ENCODE results near the gene INIP. TPM values are rescaled to one million over a fixed set of nuclear protein-coding genes. Genes with fewer than 3 reads are reported as not detected.

INIP gene
- total and polyA plus RNA-seq, 7 experiments from 2014 or later: 13.8 to 63.1 (median 32.2) TPM

GRCh38 chr9:112719241-112719691 lies 1.3 kb upstream of the INIP start:
- CTCF ChIA-PET: interaction anchor here (0.5 to 1.6 kb wide), 3 partner anchors 11 to 279 kb away, joined by 3 to 6 read pairs (median 4); partner anchors contain the start of gene SNX30
- H3K27me3 Mint-ChIP-seq: no peaks in the 10 kb centered on the region
- H3K9me3 Mint-ChIP-seq: no peaks in the 10 kb centered on the region
- no peak overlapping the region for H3K4me3 ChIP-seq (ENCODE audit: low read length)
- peak overlapping the region; percentile 56 for H3K27ac ChIP-seq (ENCODE audit: low read depth, low read length)
- ATAC-seq: no peak
- intact Hi-C loops (cut with micrococcal nuclease): loop anchor here (2.0 to 10.0 kb wide), 9 partner anchors 433 to 1237 kb away; partner anchors contain the start of genes C9orf43 (in 1 of the 2), DNAJC25 (in 1 of the 2), ECPAS (in 1 of the 2) and FKBP15 (in 1 of the 2)
- no peaks in the 10 kb centered on the region for H3K36me3 ChIP-seq (ENCODE audit: control insufficient read depth in 2 of 3, insufficient read depth in 3 of 3, low read length in 3 of 3)
- peaks cover 7 to 10% of the 10 kb centered on the region in 2 donors for H3K4me1 ChIP-seq (ENCODE audit: control insufficient read depth in 2 of 2, insufficient read depth in 2 of 2, low read length in 2 of 2)
- H3K27ac Mint-ChIP-seq: peak overlapping the region in 7 of 9 donors; percentile 22 to 99 (median 51)
- peaks cover under 1 to 3% (median 2%) of the 10 kb centered on the region in 5 donors for H3K36me3 Mint-ChIP-seq
- H3K27me3 ChIP-seq (ENCODE audit: control insufficient read depth in 2 of 2, insufficient read depth in 2 of 2, low read length in 2 of 2): no peaks in the 10 kb centered on the region
- H3K9me3 ChIP-seq (ENCODE audit: control insufficient read depth in 2 of 3, low read length in 3 of 3): no peaks in the 10 kb centered on the region
- POLR2A ChIA-PET: interaction anchor here (0.6 to 3.5 kb wide), 2 partner anchors 30 to 35 kb away, joined by 3 to 45 read pairs; partner anchors contain the start of gene SNX30
- DNase-seq: no peak
- H3K4me3 Mint-ChIP-seq: peak overlapping the region in 2 of 10 donors; percentile 49 to 94
- peaks cover 8 to 29% (median 16%) of the 10 kb centered on the region in 7 donors for H3K4me1 Mint-ChIP-seq

DNA sequence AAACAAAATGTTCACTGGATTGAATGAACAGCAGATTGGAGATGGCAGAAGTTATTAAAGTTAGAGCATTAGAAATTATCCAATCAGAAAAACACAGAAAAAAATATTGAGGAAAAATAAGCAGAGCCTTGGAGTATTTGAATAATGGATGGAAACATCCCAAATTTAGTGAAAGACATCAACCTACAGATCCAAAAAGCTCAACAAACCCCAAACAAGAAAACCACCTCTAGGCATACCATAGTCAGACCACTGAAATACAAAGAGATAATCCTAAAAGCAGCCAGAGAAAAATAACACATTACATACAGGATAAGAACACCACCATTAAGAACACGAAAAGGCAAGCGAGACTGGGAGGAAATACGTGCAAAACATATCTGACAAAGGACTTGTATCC lies 5.2 kb downstream of the INIP start:
- Histone ChIP-seq H3K4me3 (ENCODE audit: low read length) (no peak overlapping the region), H3K4me1 (ENCODE audit: control insufficient read depth in 2 of 2, insufficient read depth in 2 of 2, low read length in 2 of 2) (peaks cover 10 to 11% of the 10 kb centered on the region in 2 donors), H3K27ac (ENCODE audit: low read depth, low read length) (no peak overlapping the region), H3K36me3 (ENCODE audit: control insufficient read depth in 2 of 3, insufficient read depth in 3 of 3, low read length in 3 of 3) (peaks cover 0 to 10% (median 8%) of the 10 kb centered on the region in 3 experiments), H3K27me3 (ENCODE audit: control insufficient read depth in 2 of 2, insufficient read depth in 2 of 2, low read length in 2 of 2) (no peaks in the 10 kb centered on the region), H3K9me3 (ENCODE audit: control insufficient read depth in 2 of 3, low read length in 3 of 3) (no peaks in the 10 kb centered on the region)
- intact Hi-C loops (cut with micrococcal nuclease): loop anchor here in 1 of 2 donors (10.0 kb wide), 1 partner anchor 618 kb away; no protein-coding TSS in a partner anchor
- no peak for DNase-seq
- peaks cover 0 to 8% (median 0%) of the 10 kb centered on the region in 11 donors for H3K9me3 Mint-ChIP-seq
- H3K36me3 Mint-ChIP-seq: peaks cover 17 to 36% (median 19%) of the 10 kb centered on the region in 5 donors
- ChIA-PET POLR2A (no interaction called here), CTCF (interaction anchor here (0.6 kb wide), 1 partner anchor 50 kb away, joined by 3 read pairs; no protein-coding TSS in a partner anchor)
- no peak overlapping the region for H3K27ac Mint-ChIP-seq
- H3K27me3 Mint-ChIP-seq: no peaks in the 10 kb centered on the region
- no peak for ATAC-seq
- H3K4me1 Mint-ChIP-seq: peaks cover 33 to 77% (median 54%) of the 10 kb centered on the region in 7 donors
- peak overlapping the region in 5 of 10 donors; percentile 1 to 27 (median 8) for H3K4me3 Mint-ChIP-seq

GRCh38 chr9:112711050-112711689 lies 6.7 kb downstream of the INIP start:
- POLR2A ChIA-PET: no interaction called here
- Mint-ChIP-seq H3K36me3 (peaks cover 18 to 40% (median 23%) of the 10 kb centered on the region in 5 donors), H3K4me1 (peaks cover 25 to 70% (median 46%) of the 10 kb centered on the region in 7 donors), H3K9me3 (peaks cover 0 to 8% (median 0%) of the 10 kb centered on the region in 11 donors), H3K27ac (no peak overlapping the region), H3K27me3 (no peaks in the 10 kb centered on the region), H3K4me3 (no peak overlapping the region)
- Histone ChIP-seq H3K4me3 (ENCODE audit: low read length) (no peak overlapping the region), H3K27ac (ENCODE audit: low read depth, low read length) (no peak overlapping the region), H3K9me3 (ENCODE audit: control insufficient read depth in 2 of 3, low read length in 3 of 3) (no peaks in the 10 kb centered on the region), H3K27me3 (ENCODE audit: control insufficient read depth in 2 of 2, insufficient read depth in 2 of 2, low read length in 2 of 2) (no peaks in the 10 kb centered on the region), H3K4me1 (ENCODE audit: control insufficient read depth in 2 of 2, insufficient read depth in 2 of 2, low read length in 2 of 2) (peaks cover 0 to 5% of the 10 kb centered on the region in 2 donors), H3K36me3 (ENCODE audit: control insufficient read depth in 2 of 3, insufficient read depth in 3 of 3, low read length in 3 of 3) (peaks cover 0 to 10% (median 8%) of the 10 kb centered on the region in 3 experiments)
- CTCF ChIA-PET: no interaction called here
- intact Hi-C loops (cut with micrococcal nuclease): loop anchor here in 1 of 2 donors (10.0 kb wide), 1 partner anchor 616 kb away; no protein-coding TSS in a partner anchor
- DNase-seq (no peak), ATAC-seq (no peak)

- no peak overlapping the region for H3K4me3 Mint-ChIP-seq
- POLR2A ChIA-PET: interaction anchor here (0.5 to 0.7 kb wide), 2 partner anchors 12 to 67 kb away, joined by 3 to 6 read pairs; no protein-coding TSS in a partner anchor
Observed at GRCh38 chr9:112705768-112706427, 12.0 kb downstream of the INIP start.

DNA sequence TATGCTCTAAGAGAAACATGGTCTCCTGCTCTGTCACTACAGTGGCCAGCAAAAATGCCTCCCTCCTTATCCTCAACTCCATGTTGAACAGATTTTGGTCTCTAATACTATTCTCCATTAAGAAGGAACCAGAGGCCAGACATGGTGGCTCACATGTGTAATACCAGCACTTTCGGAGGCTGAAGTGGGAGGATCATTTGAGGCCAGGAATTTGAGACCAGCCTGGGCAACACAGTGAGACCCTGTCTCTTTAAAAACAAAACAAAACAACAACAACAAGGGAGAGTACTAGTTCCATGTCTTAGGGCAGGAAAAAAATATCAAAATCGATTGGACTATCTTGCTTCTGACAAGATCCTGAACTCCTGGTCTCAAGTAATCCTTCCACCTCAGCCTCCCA lies 14.6 kb downstream of the INIP start:
- Histone ChIP-seq H3K9me3 (ENCODE audit: control insufficient read depth in 2 of 3, low read length in 3 of 3) (no peaks in the 10 kb centered on the region), H3K36me3 (ENCODE audit: control insufficient read depth in 2 of 3, insufficient read depth in 3 of 3, low read length in 3 of 3) (peaks cover 0 to 10% (median 3%) of the 10 kb centered on the region in 3 experiments), H3K27me3 (ENCODE audit: control insufficient read depth in 2 of 2, insufficient read depth in 2 of 2, low read length in 2 of 2) (no peaks in the 10 kb centered on the region), H3K4me3 (ENCODE audit: low read length) (no peak overlapping the region), H3K4me1 (ENCODE audit: control insufficient read depth in 2 of 2, insufficient read depth in 2 of 2, low read length in 2 of 2) (no peaks in the 10 kb centered on the region), H3K27ac (ENCODE audit: low read depth, low read length) (no peak overlapping the region)
- Mint-ChIP-seq H3K27ac (peak overlapping the region in 3 of 9 donors; percentile 1 to 46 (median 8)), H3K36me3 (peaks cover 3 to 31% (median 15%) of the 10 kb centered on the region in 5 donors), H3K4me3 (no peak overlapping the region), H3K4me1 (peaks cover 15 to 41% (median 32%) of the 10 kb centered on the region in 7 donors), H3K27me3 (no peaks in the 10 kb centered on the region), H3K9me3 (no peaks in the 10 kb centered on the region)
- ATAC-seq (no peak), DNase-seq (no peak)
- POLR2A ChIA-PET: no interaction called here
- intact Hi-C loops (cut with micrococcal nuclease): no loop called here
- CTCF ChIA-PET: no interaction called here

More at GRCh38 chr9:112705768-112706427, 12.0 kb downstream of the INIP start:
- no peaks in the 10 kb centered on the region for H3K27me3 ChIP-seq (ENCODE audit: control insufficient read depth in 2 of 2, insufficient read depth in 2 of 2, low read length in 2 of 2)
- H3K27me3 Mint-ChIP-seq: no peaks in the 10 kb centered on the region
- CTCF ChIA-PET: interaction anchor here (0.7 kb wide), 1 partner anchor 112 kb away, joined by 4 read pairs; no protein-coding TSS in a partner anchor
- H3K4me1 Mint-ChIP-seq: peaks cover 22 to 57% (median 40%) of the 10 kb centered on the region in 7 donors
- no peaks in the 10 kb centered on the region for H3K9me3 ChIP-seq (ENCODE audit: control insufficient read depth in 2 of 3, low read length in 3 of 3)
- no peak overlapping the region for H3K27ac ChIP-seq (ENCODE audit: low read depth, low read length)
- peaks cover 0 to 31% (median 10%) of the 10 kb centered on the region in 5 donors for H3K36me3 Mint-ChIP-seq
- H3K36me3 ChIP-seq (ENCODE audit: control insufficient read depth in 2 of 3, insufficient read depth in 3 of 3, low read length in 3 of 3): peaks cover 0 to 6% (median 0%) of the 10 kb centered on the region in 3 experiments
- ATAC-seq (no peak), DNase-seq (no peak)
- intact Hi-C loops (cut with micrococcal nuclease): no loop called here
- no peaks in the 10 kb centered on the region for H3K4me1 ChIP-seq (ENCODE audit: control insufficient read depth in 2 of 2, insufficient read depth in 2 of 2, low read length in 2 of 2)
- H3K9me3 Mint-ChIP-seq: no peaks in the 10 kb centered on the region
- no peak overlapping the region for H3K4me3 ChIP-seq (ENCODE audit: low read length)
- no peak overlapping the region for H3K27ac Mint-ChIP-seq

DNA sequence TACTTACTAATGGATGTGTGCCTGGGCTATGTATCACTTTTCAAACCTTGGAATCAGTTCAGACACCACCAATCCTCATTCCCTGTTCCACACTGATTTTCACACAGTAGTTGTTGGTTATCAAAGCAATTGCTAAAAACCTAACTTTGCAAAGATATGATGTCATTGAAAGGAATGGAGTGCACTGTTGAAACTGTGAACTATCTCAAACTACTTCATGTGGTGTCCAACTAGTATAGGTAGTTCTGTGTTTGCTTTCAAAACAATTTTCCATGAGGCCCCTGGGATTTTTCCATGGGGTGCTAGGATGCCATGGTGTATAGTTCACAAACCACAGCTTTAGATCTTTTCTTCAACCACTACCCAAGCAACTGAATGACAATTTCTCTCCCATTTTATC lies 17.8 kb downstream of the INIP start:
- Histone ChIP-seq H3K27ac (ENCODE audit: low read depth, low read length) (no peak overlapping the region), H3K27me3 (ENCODE audit: control insufficient read depth in 2 of 2, insufficient read depth in 2 of 2, low read length in 2 of 2) (no peaks in the 10 kb centered on the region), H3K4me1 (ENCODE audit: control insufficient read depth in 2 of 2, insufficient read depth in 2 of 2, low read length in 2 of 2) (no peaks in the 10 kb centered on the region), H3K9me3 (ENCODE audit: control insufficient read depth in 2 of 3, low read length in 3 of 3) (no peaks in the 10 kb centered on the region), H3K4me3 (ENCODE audit: low read length) (no peak overlapping the region), H3K36me3 (ENCODE audit: control insufficient read depth in 2 of 3, insufficient read depth in 3 of 3, low read length in 3 of 3) (peaks cover 0 to 20% (median 3%) of the 10 kb centered on the region in 3 experiments)
- ATAC-seq (no peak), DNase-seq (no peak)
- H3K4me1 Mint-ChIP-seq: peaks cover 7 to 26% (median 16%) of the 10 kb centered on the region in 7 donors
- ChIA-PET POLR2A (no interaction called here), CTCF (no interaction called here)
- no peaks in the 10 kb centered on the region for H3K9me3 Mint-ChIP-seq
- intact Hi-C loops (cut with micrococcal nuclease): no loop called here
- H3K36me3 Mint-ChIP-seq: peaks cover 4 to 40% (median 22%) of the 10 kb centered on the region in 5 donors
- no peak overlapping the region for H3K27ac Mint-ChIP-seq
- no peaks in the 10 kb centered on the region for H3K27me3 Mint-ChIP-seq
- H3K4me3 Mint-ChIP-seq: no peak overlapping the region
